Left ventricle myocardium inferior (tissue), 1 donor: ENCODE data around the gene RAB15. TPM values are rescaled to one million over a fixed set of nuclear protein-coding genes. Genes with fewer than 3 reads are reported as not detected.

Experiments
- DNase-seq: peaks from one replicate; pipeline ENCODE4 v3.0.0-alpha.2; 2020
- H3K27ac ChIP-seq: fragments of 200-600 bp; replicated peaks from 2 replicates; pipeline ENCODE4 v1.8.0; 2021
- H3K27me3 ChIP-seq: fragments of 200-600 bp; 2 replicates; pipeline ENCODE4 v1.8.0; 2021; ENCODE audit warnings: low read depth
- H3K36me3 ChIP-seq: fragments of 200-600 bp; 2 replicates; pipeline ENCODE4 v1.8.0; 2021
- H3K4me1 ChIP-seq: fragments of 200-600 bp; 2 replicates; pipeline ENCODE4 v1.8.0; 2021
- H3K4me3 ChIP-seq: fragments of 200-600 bp; 2 replicates; pipeline ENCODE4 v1.8.0; 2021; ENCODE audit warnings: mild to moderate bottlenecking, moderate library complexity
- H3K9me3 ChIP-seq: fragments of 200-600 bp; replicated peaks from 2 replicates; pipeline ENCODE4 v1.8.0; 2021
- intact Hi-C: fragments of 100-400 bp; cut with micrococcal nuclease; formaldehyde crosslinking; loops from one replicate; pipeline ENCODE4 v1.11.0; 2022
- total RNA-seq: library from RNA; stranded (reverse); fragmentation: NEBNext Ultra II Directional; extraction: Animal tissue kit (Norgen Biotek cat#: 25700); gene quantifications from one replicate; pipeline ENCODE4 v1.2.1, GENCODE V29; 2021
- TF ChIP-seq, protein P1 (sequence below): fragments of 200-600 bp; IDR thresholded peaks from 2 replicates; pipeline ENCODE4 v1.8.0; 2021; ENCODE audit warnings: antibody characterized with exemption, mild to moderate bottlenecking, borderline replicate concordance
- donor health status: DM: no; HTN: yes; CAD: no; lungs with severe emphysema.

RAB15 gene
- total RNA-seq, 1 donor from 2014 or later, result 17.1 TPM

DNA sequence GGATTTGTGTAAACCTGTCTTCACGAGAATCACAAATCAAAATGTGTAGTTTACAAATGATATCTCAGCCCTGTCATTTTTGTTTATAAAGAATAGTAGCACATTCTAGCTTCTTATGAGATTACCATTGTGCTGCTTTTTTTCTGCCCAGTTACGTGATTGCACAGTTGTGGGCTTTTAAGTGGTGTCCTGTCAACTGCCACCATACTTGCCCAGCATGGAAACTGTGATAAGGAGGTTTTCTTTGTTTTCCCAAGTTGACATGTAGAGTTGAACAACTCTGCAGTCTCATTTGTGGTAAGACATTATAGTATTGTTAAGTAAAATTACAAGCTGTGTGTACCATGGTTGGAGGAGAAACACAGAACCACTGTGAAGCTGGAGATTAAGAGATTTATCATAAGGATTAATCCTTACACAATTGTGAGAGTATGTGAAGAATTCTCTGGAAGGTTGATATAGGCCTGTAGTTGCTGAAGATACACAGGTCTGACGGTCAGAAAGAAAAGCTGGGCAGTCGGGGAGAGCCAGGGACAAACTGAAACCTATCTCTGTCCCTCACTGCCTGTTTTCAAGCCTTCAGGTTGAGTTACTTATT is 45.6 kb downstream of the RAB15 start:
- Histone ChIP-seq H3K4me1 (peaks cover 35% of the 10 kb centered on the region), H3K9me3 (no peaks in the 10 kb centered on the region), H3K27ac (peak overlapping the region; percentile 18), H3K4me3 (no peak overlapping the region), H3K36me3 (peaks cover 58% of the 10 kb centered on the region), H3K27me3 (no peaks in the 10 kb centered on the region)
- intact Hi-C loops, result no loop called here
- no peak for DNase-seq
- TF ChIP-seq, protein P1, sequence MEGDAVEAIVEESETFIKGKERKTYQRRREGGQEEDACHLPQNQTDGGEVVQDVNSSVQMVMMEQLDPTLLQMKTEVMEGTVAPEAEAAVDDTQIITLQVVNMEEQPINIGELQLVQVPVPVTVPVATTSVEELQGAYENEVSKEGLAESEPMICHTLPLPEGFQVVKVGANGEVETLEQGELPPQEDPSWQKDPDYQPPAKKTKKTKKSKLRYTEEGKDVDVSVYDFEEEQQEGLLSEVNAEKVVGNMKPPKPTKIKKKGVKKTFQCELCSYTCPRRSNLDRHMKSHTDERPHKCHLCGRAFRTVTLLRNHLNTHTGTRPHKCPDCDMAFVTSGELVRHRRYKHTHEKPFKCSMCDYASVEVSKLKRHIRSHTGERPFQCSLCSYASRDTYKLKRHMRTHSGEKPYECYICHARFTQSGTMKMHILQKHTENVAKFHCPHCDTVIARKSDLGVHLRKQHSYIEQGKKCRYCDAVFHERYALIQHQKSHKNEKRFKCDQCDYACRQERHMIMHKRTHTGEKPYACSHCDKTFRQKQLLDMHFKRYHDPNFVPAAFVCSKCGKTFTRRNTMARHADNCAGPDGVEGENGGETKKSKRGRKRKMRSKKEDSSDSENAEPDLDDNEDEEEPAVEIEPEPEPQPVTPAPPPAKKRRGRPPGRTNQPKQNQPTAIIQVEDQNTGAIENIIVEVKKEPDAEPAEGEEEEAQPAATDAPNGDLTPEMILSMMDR, result no peak

GRCh38 chr14:64923015-64923414 is 49.1 kb downstream of the RAB15 start:
- intact Hi-C loops, result no loop called here
- Histone ChIP-seq H3K9me3 (no peaks in the 10 kb centered on the region), H3K27me3 (no peaks in the 10 kb centered on the region), H3K4me3 (no peak overlapping the region), H3K27ac (no peak overlapping the region), H3K36me3 (peaks cover 35% of the 10 kb centered on the region), H3K4me1 (peaks cover 31% of the 10 kb centered on the region)
- DNase-seq, result no peak
- TF ChIP-seq, protein P1, result no peak

- intact Hi-C loops, result no loop called here
- H3K36me3 ChIP-seq, result peaks cover 17% of the 10 kb centered on the region
- H3K4me3 ChIP-seq, result no peak overlapping the region
- TF ChIP-seq, protein P1, result no peak
- H3K9me3 ChIP-seq, result no peaks in the 10 kb centered on the region
- DNase-seq, result no peak
- H3K4me1 ChIP-seq, result peaks cover 46% of the 10 kb centered on the region
- no peaks in the 10 kb centered on the region for H3K27me3 ChIP-seq
- no peak overlapping the region for H3K27ac ChIP-seq
Measured at GRCh38 chr14:64920465-64920864, 51.7 kb downstream of the RAB15 start.

- Histone ChIP-seq H3K4me1 (peaks cover 55% of the 10 kb centered on the region), H3K36me3 (peaks cover 9% of the 10 kb centered on the region), H3K4me3 (no peak overlapping the region), H3K9me3 (no peaks in the 10 kb centered on the region), H3K27ac (no peak overlapping the region), H3K27me3 (no peaks in the 10 kb centered on the region)
- intact Hi-C loops, result no loop called here
- DNase-seq, result no peak
- TF ChIP-seq, protein P1, result no peak
Measured at GRCh38 chr14:64919618-64920017, 52.5 kb downstream of the RAB15 start.

DNA sequence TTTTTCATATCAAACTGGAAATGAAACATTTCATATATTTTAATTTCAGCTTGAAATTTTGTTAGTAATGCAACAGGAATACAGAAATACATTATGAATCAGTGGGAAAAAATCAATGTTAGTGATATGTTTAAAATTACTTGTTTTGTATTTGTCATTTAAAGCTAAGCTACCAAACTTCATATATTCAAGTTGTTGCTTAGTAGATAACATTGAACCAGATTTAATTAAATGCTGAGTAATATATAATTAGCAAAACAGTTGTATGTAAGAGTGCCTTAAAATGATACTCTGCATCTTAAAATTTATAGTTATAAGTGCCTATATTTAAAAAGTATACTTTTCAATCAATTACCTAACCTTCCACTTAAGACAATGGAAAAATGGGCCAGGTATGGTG is 52.9 kb downstream of the RAB15 start:
- peaks cover 59% of the 10 kb centered on the region for H3K4me1 ChIP-seq
- TF ChIP-seq, protein P1, result no peak

More for the DNA sequence above, 52.9 kb downstream of the RAB15 start:
- intact Hi-C loops, result no loop called here
- Histone ChIP-seq H3K9me3 (no peaks in the 10 kb centered on the region), H3K27me3 (no peaks in the 10 kb centered on the region), H3K36me3 (peaks cover 5% of the 10 kb centered on the region), H3K27ac (no peak overlapping the region), H3K4me3 (no peak overlapping the region)
- no peak for DNase-seq
